22Rv1 (cell line): ENCODE data around the gene PWWP2B.

Source experiments
- H3K27ac ChIP-seq: fragments of 450-650 bp; 2 replicates; pipeline ENCODE4 v1.5.1; 2017
- ZFX ChIP-seq: fragments of 450-650 bp; IDR thresholded peaks from 2 replicates; pipeline ENCODE4 v1.6.1; 2017; ENCODE audit warnings: antibody characterized with exemption, borderline replicate concordance
- TF ChIP-seq, protein P1 (sequence below): fragments of 450-650 bp; IDR thresholded peaks from 2 replicates; pipeline ENCODE4 v1.5.1; 2017; ENCODE audit warnings: mild to moderate bottlenecking

PWWP2B gene

DNA sequence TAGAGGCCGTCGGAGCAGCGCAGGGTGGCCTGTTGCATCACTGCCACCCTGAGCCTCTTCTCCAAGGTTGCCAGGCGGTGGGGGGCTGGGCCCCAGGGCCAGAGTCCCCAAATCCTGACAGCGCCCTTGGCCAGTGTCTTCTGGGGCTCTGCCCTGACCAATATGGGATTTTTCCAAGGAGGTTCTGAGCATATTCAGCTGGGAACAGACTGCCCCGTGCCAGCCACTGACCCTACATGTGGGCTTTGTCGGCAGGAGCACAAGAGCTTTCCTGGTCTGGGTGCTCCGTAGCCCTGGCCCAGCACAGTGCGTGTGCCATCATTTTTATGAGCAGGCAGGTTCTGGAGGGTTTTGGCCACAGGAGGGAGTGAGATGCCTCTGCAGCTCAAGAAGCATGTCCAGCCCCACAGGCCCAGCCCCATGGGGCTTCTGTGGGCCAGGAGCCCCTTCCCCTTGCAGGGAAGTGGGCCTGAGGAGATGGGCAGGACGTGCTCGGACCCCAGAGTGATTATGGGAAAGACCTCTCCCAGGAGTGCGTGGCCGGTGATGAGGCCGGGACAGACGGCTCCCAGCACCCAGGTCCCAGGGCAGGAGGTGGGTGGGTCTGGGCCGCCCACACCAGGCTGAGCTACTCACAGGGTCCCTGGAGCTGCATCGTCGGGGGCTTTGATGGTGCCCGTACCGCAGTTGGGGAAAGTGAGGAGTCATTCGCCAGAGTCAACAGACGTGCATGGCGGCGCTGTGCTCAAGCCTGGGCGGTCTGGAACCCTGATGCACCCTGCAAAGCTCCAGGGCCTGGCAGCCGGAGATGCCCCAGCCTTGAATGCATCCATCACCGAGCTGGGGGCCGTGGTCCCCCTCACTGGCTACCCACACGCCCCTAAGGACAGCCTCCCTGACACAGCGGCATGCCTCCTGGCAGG is 66.6 kb downstream of the PWWP2B start:
- H3K27ac ChIP-seq, result no peak overlapping the region
- no peak for TF ChIP-seq ZFX
- TF ChIP-seq, protein P1, sequence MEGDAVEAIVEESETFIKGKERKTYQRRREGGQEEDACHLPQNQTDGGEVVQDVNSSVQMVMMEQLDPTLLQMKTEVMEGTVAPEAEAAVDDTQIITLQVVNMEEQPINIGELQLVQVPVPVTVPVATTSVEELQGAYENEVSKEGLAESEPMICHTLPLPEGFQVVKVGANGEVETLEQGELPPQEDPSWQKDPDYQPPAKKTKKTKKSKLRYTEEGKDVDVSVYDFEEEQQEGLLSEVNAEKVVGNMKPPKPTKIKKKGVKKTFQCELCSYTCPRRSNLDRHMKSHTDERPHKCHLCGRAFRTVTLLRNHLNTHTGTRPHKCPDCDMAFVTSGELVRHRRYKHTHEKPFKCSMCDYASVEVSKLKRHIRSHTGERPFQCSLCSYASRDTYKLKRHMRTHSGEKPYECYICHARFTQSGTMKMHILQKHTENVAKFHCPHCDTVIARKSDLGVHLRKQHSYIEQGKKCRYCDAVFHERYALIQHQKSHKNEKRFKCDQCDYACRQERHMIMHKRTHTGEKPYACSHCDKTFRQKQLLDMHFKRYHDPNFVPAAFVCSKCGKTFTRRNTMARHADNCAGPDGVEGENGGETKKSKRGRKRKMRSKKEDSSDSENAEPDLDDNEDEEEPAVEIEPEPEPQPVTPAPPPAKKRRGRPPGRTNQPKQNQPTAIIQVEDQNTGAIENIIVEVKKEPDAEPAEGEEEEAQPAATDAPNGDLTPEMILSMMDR, result no peak

DNA sequence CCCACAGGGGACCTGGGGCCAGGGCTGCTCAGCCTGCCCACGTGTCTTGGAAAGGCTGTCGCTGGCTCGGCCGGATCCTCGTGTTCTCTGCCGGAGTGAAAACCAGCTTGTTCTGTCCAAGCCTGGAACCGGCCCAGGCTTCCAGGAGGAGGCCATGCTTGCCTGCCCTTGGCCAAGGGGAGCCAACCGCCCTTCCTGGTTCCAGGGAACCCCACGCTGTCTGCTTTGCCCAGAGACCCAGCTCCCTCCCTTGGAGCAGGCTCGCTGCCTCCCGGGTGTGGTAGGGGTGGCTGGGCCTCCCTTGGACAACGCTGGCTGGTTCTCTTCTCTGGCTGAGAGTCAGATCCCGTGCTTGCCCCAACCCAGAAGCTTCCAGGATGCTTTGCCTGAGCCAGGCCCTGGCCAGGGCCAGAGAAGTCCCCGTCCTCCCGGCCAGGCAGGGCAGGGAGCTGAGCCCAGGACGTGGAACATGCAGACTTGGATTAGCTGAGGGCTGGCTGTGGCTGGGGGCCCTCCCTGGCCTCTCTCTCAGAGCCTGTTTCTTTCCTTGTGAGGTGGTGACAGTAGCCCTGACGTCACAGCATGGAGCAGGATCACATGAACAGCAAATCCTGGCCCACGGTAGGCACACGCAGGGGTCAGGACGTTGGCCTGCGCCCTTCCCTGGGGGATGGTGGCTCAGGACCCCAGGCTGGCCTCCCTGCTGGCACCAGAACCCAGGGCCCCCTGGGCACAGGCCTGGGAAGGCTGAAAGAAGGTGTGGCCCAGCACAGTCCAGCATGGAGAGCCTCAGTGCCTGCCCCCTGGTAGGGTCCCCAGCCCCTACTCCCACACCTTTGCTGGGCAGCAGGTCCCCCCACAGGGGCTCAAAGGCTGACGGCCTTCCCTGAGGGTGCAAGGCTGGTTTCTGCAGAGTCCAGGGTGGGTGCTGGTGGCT is 67.5 kb downstream of the PWWP2B start:
- TF ChIP-seq, protein P1, result no peak
- TF ChIP-seq ZFX, result no peak
- H3K27ac ChIP-seq, result no peak overlapping the region

DNA sequence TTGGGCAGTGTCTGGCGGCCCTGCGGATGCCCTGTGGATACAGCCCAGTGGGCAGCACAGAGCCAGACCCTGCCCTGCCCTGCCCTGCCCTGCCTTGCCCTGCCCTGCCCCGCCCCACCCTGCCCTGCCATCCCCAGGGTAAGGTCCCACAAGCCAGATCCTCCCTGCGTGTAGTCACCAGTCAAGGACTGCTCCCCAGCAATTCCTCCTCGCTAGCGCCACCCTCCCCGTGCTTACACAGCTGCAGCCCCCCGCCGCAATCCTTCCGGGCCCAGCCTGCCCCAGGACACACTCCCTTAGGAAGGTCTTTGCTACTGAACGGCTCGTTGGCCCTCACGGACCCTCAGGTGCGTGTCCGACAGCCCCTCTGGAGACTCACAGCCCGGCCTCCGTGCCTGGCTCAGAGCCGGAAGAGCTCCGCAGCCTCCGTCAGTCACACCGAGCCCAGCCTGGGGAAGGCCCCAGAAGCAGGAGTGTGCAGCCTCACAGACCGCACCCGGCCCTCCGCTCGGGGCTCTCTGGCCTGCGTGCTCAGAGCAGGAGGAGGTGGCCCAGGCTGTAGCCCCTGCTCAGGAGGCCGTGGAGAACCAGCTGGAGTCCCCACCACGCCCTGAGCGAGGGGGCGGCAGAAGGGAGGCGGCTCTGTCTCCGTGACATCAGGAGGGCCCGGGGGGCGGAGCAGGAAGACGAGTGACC is 68.3 kb downstream of the PWWP2B start:
- no peak for TF ChIP-seq ZFX
- TF ChIP-seq, protein P1, result no peak
- H3K27ac ChIP-seq, result no peak overlapping the region

DNA sequence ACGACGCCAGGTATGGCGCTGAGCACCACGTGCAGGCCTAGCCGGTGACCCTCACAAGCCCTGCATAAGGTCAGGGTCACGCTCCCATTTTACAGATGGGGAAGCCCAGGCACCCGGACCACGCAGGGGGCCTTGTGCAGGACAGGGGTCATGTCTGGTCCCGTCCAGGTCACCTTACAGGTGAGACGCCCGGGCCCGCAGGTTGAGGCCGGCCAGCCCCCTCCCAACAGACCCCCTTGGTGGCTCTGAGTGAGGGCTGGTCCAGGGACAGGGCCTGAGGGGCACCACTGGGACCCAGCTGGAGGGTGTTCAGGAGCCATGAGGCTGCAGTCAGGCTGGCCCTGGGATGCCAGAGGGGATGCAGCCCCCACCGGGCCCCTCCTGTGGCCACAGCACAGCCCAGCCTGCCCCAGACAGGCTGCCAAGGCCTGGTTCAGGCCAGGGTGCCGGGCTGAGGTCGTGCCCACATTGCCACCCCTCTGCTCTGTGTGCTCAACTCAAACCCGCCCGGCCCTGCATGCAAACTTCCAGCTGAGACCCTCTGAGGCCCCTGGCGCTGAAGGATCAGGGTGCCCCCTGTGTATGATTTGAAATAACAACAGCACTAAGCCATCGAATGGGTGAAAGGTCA is 69.0 kb downstream of the PWWP2B start:
- no peak for TF ChIP-seq ZFX
- TF ChIP-seq, protein P1, result no peak
- H3K27ac ChIP-seq, result no peak overlapping the region

DNA sequence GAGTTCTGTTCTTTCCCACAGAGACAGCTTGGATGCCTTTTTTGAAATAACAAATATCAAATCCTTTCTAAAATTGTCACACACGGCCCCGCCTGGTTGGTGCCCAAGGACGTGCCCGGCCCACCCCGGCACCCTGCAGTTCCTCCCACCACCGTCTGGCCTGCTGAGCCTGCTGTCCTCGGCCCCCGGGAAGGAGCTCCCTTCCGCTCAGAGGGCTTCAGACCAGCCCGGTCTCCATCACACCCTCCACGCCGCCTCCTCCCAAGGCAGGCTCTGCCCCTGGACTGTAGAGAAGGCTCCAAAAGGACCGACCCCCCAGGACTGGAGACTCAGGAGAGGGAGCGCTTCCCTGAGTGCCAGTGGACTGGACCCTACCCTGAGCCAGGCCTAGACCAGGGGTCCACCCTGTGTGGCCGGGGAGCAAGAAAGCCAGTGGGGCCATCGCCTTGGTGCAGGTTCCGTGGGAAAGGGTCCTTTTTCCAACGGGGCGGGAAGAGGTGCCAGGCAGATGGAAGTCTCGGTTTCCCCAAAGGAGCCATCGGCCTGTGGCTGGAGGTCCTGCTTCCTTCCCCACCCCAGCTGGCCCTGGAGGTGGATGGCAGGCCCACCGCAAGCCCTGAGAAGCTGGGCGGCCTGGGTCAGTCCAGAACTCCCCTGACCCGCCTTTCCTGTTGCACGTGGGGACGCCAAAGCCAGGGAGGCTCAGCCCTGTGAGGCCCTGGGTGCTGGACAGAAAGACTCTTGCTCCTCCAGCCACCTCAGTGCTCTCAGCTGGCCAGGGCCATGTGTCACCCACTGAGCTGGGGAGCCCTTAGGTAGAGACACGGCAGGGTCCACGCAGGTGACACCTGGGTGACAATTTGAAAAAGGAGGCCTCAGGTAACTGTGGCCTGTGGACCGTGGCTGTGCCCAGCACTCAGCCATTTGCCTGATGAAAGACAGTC is 69.8 kb downstream of the PWWP2B start:
- no peak overlapping the region for H3K27ac ChIP-seq
- TF ChIP-seq, protein P1, result no peak
- TF ChIP-seq ZFX, result no peak
